HEK293T (cell line): ENCODE measurements around the gene KIT.

Source experiments
- ELF4 ChIP-seq: fragments of 450-650 bp; IDR thresholded peaks from 2 replicates; pipeline ENCODE4 v1.6.1; 2017; ENCODE audit warnings: antibody characterized with exemption
- FOXK2 ChIP-seq: fragments of 450-650 bp; IDR thresholded peaks from 2 replicates; pipeline ENCODE4 v1.6.1; 2016; ENCODE audit warnings: mild to moderate bottlenecking

- TF ChIP-seq FOXK2 (no peak), ELF4 (no peak)
Observed at GRCh38 chr4:54737421-54737820, 79.7 kb downstream of the KIT start.
